DMS114 treated with DMSO at 0.1 percent for 48 hours (cell line): ENCODE measurements around the gene FUCA1.
"Not testable (repeated sequence)": the region's sequence is repeated elsewhere in the genome, so short reads cannot be mapped to it uniquely, and the experiment has no call there.

ENCODE experiments used
- DNase-seq: peaks from one replicate; lab custom pipeline; 2025; ENCODE audit not compliant: unreplicated experiment; lab: John Stamatoyannopoulos, UW

FUCA1 gene

DNA sequence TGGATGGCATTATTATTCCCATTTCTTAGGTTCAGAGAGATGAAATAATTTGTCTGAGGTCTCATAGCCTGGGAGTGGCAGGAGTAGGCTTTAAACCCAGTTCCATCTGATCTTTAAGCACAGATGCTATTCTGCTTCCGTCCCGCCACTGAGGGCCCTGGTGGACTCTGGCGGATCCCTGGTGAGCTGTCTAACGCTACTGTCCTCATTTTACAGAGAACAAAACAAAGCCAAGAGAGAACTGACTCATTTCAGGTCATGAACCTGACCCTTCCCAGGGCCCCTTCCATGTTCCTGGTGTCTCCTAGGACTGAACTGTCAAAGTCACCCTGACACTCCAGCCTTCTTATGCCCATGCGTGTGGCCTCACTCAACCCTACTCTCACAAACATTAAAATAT, 64.4 kb downstream of the FUCA1 start:
- DNase-seq: no peak

- DNase-seq: not testable (repeated sequence)
Measured at GRCh38 chr1:23802809-23803342, 65.2 kb downstream of the FUCA1 start.

DNA sequence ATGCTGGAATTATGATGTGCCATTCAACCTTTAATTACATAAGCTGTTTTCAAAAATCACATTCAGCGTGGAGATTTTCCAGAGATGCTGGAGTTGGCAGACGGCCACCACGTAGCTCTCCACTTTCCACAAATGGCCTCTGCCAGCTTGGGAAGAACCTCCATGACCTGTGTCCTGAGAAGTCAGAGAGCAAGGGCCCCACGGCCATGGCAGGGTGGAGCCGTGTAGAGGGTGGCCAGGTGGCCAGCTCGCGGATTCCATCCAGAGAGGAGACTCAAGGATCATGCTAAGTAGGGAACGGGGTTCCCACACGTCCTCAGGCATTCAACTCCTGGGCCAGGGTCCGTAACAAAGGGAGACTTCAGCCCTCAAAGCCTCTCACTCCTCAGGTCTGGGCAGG, 66.2 kb downstream of the FUCA1 start:
- DNase-seq: no peak

- DNase-seq: no peak
Measured at GRCh38 chr1:23801338-23801748, 66.7 kb downstream of the FUCA1 start.

- peak; percentile 78 for DNase-seq
Measured at GRCh38 chr1:23800400-23801337, 67.4 kb downstream of the FUCA1 start, which contains the start of gene GALE. Gene GALE (minus strand): TSS chr1:23800754. CDS start chr1:23799007, 1,747 bp downstream.

- DNase-seq: no peak
Measured at GRCh38 chr1:23799570-23800399, 68.3 kb downstream of the FUCA1 start.

GRCh38 chr1:23799255-23799569, 68.9 kb downstream of the FUCA1 start:
- no peak for DNase-seq

GRCh38 chr1:23798662-23799142, 69.4 kb downstream of the FUCA1 start:
- no peak for DNase-seq

GRCh38 chr1:23797478-23798448, 70.3 kb downstream of the FUCA1 start:
- no peak for DNase-seq

- DNase-seq: no peak
Measured at GRCh38 chr1:23796466-23797271, 71.4 kb downstream of the FUCA1 start.

- DNase-seq: no peak
Measured at GRCh38 chr1:23795676-23796465, 72.2 kb downstream of the FUCA1 start.
